Right hindlimb (tissue), 1 donor: ENCODE measurements around the gene MMEL1.
A peak's percentile ranks its signal among the peaks of the same experiment; 100 is the strongest.

Experiments
- DNase-seq: peaks from one replicate; pipeline ENCODE4 v3.0.0-alpha.2; 2018

The MMEL1 gene

GRCh38 chr1:2540816-2541492 is 91.9 kb downstream of the MMEL1 start:
- peak; percentile 58 for DNase-seq
